ENCODE data around the gene TNFSF9.

The TNFSF9 gene

GRCh38 chr19:6530386-6531162 is at the start of gene TNFSF9:
TSS of gene TNFSF9 (plus strand) at chr19:6531026. CDS start at chr19:6531037, 11 bp downstream.
- H3K27me3 ChIP-seq (ENCODE audit: control insufficient read depth, insufficient read depth, low read length), result peaks cover 46% of the 10 kb centered on the region
- no peaks in the 10 kb centered on the region for H3K36me3 ChIP-seq (ENCODE audit: control insufficient read depth, insufficient read depth, low read length)
- H3K4me3 ChIP-seq (ENCODE audit: low read length), result peak within 1 kb of the TSS; percentile 19
- no peaks in the 10 kb centered on the region for H3K9me3 ChIP-seq (ENCODE audit: control insufficient read depth, low read length)
- peak within 1 kb of the TSS; percentile 53 for H3K9ac ChIP-seq (ENCODE audit: low read length)
- peaks cover 23% of the 10 kb centered on the region for H3K4me1 ChIP-seq (ENCODE audit: control insufficient read depth, insufficient read depth, low read length)

DNA sequence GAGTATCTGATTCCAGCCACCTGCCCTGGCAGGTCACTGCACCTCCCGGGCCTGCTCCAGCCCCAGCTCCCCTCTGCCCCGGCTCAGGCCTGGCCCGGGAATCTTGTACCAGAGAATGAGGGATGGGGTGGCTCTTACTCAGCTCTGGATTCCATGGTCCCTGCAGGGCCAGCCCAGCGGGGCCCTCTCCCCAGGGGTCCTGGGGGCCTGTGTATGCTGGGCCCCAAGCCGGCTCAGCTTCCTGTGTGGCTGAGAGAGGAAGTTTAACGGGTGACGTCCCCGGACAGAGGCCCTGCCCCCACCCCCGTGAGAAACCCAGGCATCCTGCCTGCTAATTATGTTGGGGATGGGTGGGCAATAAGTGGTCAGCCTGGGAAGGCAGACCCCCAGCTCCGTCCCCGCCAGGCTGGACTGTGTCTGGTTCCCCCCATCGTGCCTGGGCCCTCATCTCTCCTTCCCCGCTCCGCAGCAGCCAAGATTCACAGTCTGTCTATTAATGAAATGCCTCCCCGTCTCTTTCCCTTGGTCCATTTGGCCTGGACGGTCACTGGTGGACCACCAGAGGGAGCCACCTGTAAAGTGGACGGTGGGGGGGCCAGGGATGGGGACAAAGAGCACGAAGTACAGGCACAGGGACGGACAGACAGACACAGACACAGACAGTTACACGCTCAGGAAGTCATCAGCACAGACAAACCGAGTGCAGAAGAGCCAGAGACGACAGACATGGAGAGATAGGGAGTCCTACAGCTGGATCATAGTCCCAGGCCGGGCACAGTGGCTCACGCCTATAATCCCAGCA is 49.1 kb upstream of the TNFSF9 start, which contains the start of gene DENND1C:
TSS of gene DENND1C (minus strand) at position 247 of the 802 bp plus-strand sequence. CDS start at position 155, 92 bp downstream.
- H3K9ac ChIP-seq (ENCODE audit: low read length), result peak within 1 kb of the TSS; percentile 33
- no peaks in the 10 kb centered on the region for H3K9me3 ChIP-seq (ENCODE audit: control insufficient read depth, low read length)
- peaks cover 8% of the 10 kb centered on the region for H3K27me3 ChIP-seq (ENCODE audit: control insufficient read depth, insufficient read depth, low read length)
- H3K4me1 ChIP-seq (ENCODE audit: control insufficient read depth, insufficient read depth, low read length), result peaks cover 4% of the 10 kb centered on the region
- no peaks in the 10 kb centered on the region for H3K36me3 ChIP-seq (ENCODE audit: control insufficient read depth, insufficient read depth, low read length)
- no peak within 1 kb of the TSS for H3K4me3 ChIP-seq (ENCODE audit: low read length)

DNA sequence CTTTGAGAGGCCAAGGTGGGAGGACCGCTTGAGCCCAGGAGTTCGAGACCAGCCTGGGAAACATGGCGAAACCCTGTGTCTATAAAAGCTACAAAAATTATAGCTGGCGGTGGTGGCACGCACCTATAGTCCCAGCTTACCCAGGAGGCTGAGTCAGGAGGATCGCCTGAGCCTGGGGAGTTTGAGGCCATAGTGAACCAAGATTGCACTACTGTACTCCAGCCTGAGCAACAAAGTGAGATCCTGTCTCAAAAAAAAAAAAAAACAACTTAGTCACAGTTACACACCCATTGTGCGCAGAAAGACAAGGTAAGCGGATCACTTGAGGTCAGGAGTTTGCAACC is 48.5 kb upstream of the TNFSF9 start:
- H3K9ac ChIP-seq (ENCODE audit: low read length), result no peak overlapping the region
- no peaks in the 10 kb centered on the region for H3K9me3 ChIP-seq (ENCODE audit: control insufficient read depth, low read length)
- no peak overlapping the region for H3K4me3 ChIP-seq (ENCODE audit: low read length)
- H3K36me3 ChIP-seq (ENCODE audit: control insufficient read depth, insufficient read depth, low read length), result no peaks in the 10 kb centered on the region
- peaks cover 3% of the 10 kb centered on the region for H3K27me3 ChIP-seq (ENCODE audit: control insufficient read depth, insufficient read depth, low read length)
- no peaks in the 10 kb centered on the region for H3K4me1 ChIP-seq (ENCODE audit: control insufficient read depth, insufficient read depth, low read length)

GRCh38 chr19:6483235-6483634 is 47.6 kb upstream of the TNFSF9 start:
- Histone ChIP-seq H3K9me3 (ENCODE audit: control insufficient read depth, low read length) (no peaks in the 10 kb centered on the region), H3K36me3 (ENCODE audit: control insufficient read depth, insufficient read depth, low read length) (no peaks in the 10 kb centered on the region), H3K4me1 (ENCODE audit: control insufficient read depth, insufficient read depth, low read length) (no peaks in the 10 kb centered on the region), H3K27me3 (ENCODE audit: control insufficient read depth, insufficient read depth, low read length) (peaks cover 3% of the 10 kb centered on the region), H3K9ac (ENCODE audit: low read length) (no peak overlapping the region), H3K4me3 (ENCODE audit: low read length) (no peak overlapping the region)

DNA sequence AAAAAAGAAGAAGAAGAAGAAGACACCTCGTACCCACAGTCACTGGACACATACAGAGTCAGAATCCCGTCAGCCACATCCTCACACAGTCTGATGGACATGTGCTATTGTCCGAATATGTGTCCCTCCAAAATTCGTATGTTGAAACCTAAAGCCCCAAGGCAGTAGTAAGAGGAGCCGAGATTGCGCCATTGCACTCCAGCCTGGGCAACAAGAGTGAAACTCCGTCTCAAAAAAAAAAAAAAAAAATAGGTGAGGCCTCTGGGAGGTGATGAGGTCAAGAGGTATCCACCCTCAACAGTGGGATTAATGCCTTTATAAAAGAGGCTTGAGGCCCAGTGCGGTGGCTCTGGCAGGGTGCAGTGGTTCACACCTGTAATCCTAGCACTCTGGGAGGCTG is 46.6 kb upstream of the TNFSF9 start:
- Histone ChIP-seq H3K4me3 (ENCODE audit: low read length) (no peak overlapping the region), H3K9me3 (ENCODE audit: control insufficient read depth, low read length) (no peaks in the 10 kb centered on the region), H3K9ac (ENCODE audit: low read length) (no peak overlapping the region), H3K27me3 (ENCODE audit: control insufficient read depth, insufficient read depth, low read length) (peaks cover 1% of the 10 kb centered on the region), H3K4me1 (ENCODE audit: control insufficient read depth, insufficient read depth, low read length) (no peaks in the 10 kb centered on the region), H3K36me3 (ENCODE audit: control insufficient read depth, insufficient read depth, low read length) (no peaks in the 10 kb centered on the region)

DNA sequence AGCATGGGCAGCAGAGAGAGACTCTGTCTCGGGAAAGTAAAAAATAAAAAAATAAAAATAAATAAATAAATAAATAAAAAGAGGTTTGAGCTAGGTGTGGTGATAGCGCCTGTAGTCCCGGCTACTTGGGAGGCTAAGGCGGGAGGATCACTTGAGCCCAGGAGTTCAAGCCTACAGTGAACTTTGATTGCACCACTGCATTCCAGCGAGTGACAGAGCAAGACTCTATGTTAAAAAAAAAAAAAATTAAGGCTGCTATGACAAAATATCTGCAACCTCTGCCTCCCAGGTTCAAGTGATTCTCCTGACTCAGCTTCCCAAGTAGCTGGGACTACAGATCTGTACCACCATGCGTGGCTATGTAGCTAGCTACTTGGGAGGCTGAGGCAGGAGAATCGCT is 46.0 kb upstream of the TNFSF9 start:
- H3K9ac ChIP-seq (ENCODE audit: low read length), result no peak overlapping the region
- no peaks in the 10 kb centered on the region for H3K4me1 ChIP-seq (ENCODE audit: control insufficient read depth, insufficient read depth, low read length)
- H3K4me3 ChIP-seq (ENCODE audit: low read length), result no peak overlapping the region
- H3K36me3 ChIP-seq (ENCODE audit: control insufficient read depth, insufficient read depth, low read length), result no peaks in the 10 kb centered on the region
- H3K27me3 ChIP-seq (ENCODE audit: control insufficient read depth, insufficient read depth, low read length), result no peaks in the 10 kb centered on the region
- no peaks in the 10 kb centered on the region for H3K9me3 ChIP-seq (ENCODE audit: control insufficient read depth, low read length)

- Histone ChIP-seq H3K9ac (ENCODE audit: low read length) (no peak overlapping the region), H3K9me3 (ENCODE audit: control insufficient read depth, low read length) (no peaks in the 10 kb centered on the region), H3K36me3 (ENCODE audit: control insufficient read depth, insufficient read depth, low read length) (no peaks in the 10 kb centered on the region), H3K4me3 (ENCODE audit: low read length) (no peak overlapping the region), H3K4me1 (ENCODE audit: control insufficient read depth, insufficient read depth, low read length) (no peaks in the 10 kb centered on the region), H3K27me3 (ENCODE audit: control insufficient read depth, insufficient read depth, low read length) (no peaks in the 10 kb centered on the region)
These were observed 41.4 kb upstream of the TNFSF9 start for GRCh38 chr19:6489278-6490061.

DNA sequence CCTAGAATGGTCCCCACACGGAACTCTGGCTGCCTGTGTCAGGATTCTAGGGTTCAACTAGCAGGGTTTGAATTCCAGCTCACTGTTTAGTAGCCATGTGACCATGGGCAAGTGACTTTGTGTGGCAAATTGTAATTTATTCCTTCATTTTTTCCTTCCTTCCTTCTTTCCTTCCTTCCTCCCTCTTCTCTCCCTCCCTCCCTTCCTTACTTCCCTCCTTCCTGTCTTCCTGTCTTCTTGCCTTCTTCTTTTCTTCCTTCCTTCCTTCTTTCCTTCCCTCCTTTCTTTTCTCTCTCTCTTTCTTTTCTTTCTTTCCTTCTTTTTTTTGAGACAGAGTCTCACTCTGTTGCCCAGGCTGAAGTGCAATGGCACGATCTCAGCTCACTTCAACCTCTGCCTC is 40.7 kb upstream of the TNFSF9 start:
- no peaks in the 10 kb centered on the region for H3K36me3 ChIP-seq (ENCODE audit: control insufficient read depth, insufficient read depth, low read length)
- H3K9ac ChIP-seq (ENCODE audit: low read length), result no peak overlapping the region
- no peaks in the 10 kb centered on the region for H3K27me3 ChIP-seq (ENCODE audit: control insufficient read depth, insufficient read depth, low read length)
- H3K4me1 ChIP-seq (ENCODE audit: control insufficient read depth, insufficient read depth, low read length), result no peaks in the 10 kb centered on the region
- H3K4me3 ChIP-seq (ENCODE audit: low read length), result no peak overlapping the region
- H3K9me3 ChIP-seq (ENCODE audit: control insufficient read depth, low read length), result no peaks in the 10 kb centered on the region

DNA sequence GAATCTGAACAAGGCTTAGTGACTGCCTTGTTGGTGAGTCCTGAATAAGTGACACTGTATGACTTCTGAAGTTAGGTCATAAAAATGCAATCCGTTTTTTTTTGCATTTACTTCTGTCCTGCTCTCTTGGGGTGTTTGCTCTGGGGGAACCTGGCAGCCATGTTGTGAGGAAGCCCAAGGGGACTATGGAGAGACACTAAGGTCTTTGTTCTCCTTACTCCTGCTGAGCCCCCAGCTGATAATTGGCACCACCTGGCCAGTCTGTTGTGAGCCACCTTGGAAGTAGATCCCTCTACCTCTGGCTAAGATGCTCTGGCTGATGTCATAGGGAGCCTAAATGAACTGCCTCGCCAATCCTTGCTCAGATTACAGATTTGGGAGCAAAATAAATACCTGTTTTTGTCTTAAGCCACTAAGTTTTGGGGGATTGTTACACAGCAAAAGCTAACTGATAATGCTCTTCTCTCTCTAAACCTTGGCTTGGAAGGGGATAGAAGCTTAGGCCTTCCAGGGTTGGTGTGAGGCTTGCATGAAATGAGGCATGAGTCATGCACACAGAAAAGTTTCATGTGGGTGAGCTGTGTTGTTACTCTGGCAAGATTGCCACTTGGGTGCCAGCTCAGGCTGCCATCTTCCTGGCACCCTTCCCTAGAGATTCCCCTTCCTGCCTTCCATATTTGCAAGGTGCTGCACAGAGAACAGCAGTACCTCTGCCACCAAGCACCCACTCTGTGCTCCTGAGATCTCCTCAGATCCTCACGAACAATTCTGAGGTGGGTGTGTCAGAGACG is 38.8 kb upstream of the TNFSF9 start:
- Histone ChIP-seq H3K36me3 (ENCODE audit: control insufficient read depth, insufficient read depth, low read length) (no peaks in the 10 kb centered on the region), H3K4me1 (ENCODE audit: control insufficient read depth, insufficient read depth, low read length) (no peaks in the 10 kb centered on the region), H3K9ac (ENCODE audit: low read length) (no peak overlapping the region), H3K4me3 (ENCODE audit: low read length) (no peak overlapping the region), H3K27me3 (ENCODE audit: control insufficient read depth, insufficient read depth, low read length) (no peaks in the 10 kb centered on the region), H3K9me3 (ENCODE audit: control insufficient read depth, low read length) (no peaks in the 10 kb centered on the region)

DNA sequence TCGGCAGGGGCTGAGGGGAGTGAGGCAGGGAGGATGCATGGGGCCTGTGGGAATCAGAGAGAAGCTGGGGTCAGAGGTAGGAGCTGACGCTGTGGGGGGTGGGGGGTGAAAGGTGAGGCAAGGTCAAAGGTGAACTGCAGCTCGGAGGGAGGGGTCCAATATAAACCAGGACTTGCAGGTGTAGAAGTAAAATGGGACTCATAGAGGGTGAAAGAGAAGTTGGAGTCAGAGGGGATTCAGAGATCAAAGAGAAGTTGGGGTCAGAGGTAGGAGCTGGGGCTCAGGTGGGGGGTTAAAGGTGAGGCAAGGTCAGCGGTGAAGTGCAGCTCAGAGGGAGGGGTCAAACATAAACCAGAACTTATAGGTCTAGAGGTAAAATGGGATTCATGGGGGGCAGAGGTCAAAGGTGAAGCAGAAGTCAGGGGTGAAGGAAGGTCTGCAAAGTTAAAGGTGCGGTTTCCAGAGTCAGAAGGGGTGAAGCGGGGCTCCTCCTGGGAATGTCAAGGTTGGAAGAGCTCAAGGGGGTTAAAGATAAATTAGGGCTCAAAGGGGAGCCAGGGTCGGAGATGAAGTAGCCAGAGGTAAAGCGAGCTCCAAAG is 36.3 kb upstream of the TNFSF9 start:
- H3K27me3 ChIP-seq (ENCODE audit: control insufficient read depth, insufficient read depth, low read length), result peaks cover 6% of the 10 kb centered on the region
- no peaks in the 10 kb centered on the region for H3K36me3 ChIP-seq (ENCODE audit: control insufficient read depth, insufficient read depth, low read length)
- H3K9ac ChIP-seq (ENCODE audit: low read length), result no peak overlapping the region
- no peak overlapping the region for H3K4me3 ChIP-seq (ENCODE audit: low read length)
- no peaks in the 10 kb centered on the region for H3K4me1 ChIP-seq (ENCODE audit: control insufficient read depth, insufficient read depth, low read length)
- no peaks in the 10 kb centered on the region for H3K9me3 ChIP-seq (ENCODE audit: control insufficient read depth, low read length)

GRCh38 chr19:6495947-6496346 is 34.9 kb upstream of the TNFSF9 start:
- Histone ChIP-seq H3K9ac (ENCODE audit: low read length) (no peak overlapping the region), H3K36me3 (ENCODE audit: control insufficient read depth, insufficient read depth, low read length) (no peaks in the 10 kb centered on the region), H3K27me3 (ENCODE audit: control insufficient read depth, insufficient read depth, low read length) (peaks cover 17% of the 10 kb centered on the region), H3K9me3 (ENCODE audit: control insufficient read depth, low read length) (no peaks in the 10 kb centered on the region), H3K4me1 (ENCODE audit: control insufficient read depth, insufficient read depth, low read length) (no peaks in the 10 kb centered on the region), H3K4me3 (ENCODE audit: low read length) (no peak overlapping the region)
